Retinal pigment epithelial cell (primary cell): ENCODE measurements around the gene RAB18.
A peak's percentile ranks its signal among the peaks of the same experiment; 100 is the strongest.

ENCODE experiments used
- DNase-seq: peaks from one replicate; pipeline ENCODE4 v3.0.0-alpha.2; 2010; ENCODE audit warnings: low read depth
- H3K4me3 ChIP-seq: 2 replicates; pipeline ENCODE4 v1.5.1; 2011; ENCODE audit warnings: mild to moderate bottlenecking, low read length, control low read depth, moderate library complexity
- TF ChIP-seq, protein P1 (sequence below): conservative IDR thresholded peaks from 2 replicates; pipeline ENCODE4 v1.5.1; 2011; ENCODE audit warnings: low read depth, low read length, control low read depth, inconsistent platforms

Gene RAB18

GRCh38 chr10:27536437-27536836 is 32.3 kb downstream of the RAB18 start:
- TF ChIP-seq, protein P1, sequence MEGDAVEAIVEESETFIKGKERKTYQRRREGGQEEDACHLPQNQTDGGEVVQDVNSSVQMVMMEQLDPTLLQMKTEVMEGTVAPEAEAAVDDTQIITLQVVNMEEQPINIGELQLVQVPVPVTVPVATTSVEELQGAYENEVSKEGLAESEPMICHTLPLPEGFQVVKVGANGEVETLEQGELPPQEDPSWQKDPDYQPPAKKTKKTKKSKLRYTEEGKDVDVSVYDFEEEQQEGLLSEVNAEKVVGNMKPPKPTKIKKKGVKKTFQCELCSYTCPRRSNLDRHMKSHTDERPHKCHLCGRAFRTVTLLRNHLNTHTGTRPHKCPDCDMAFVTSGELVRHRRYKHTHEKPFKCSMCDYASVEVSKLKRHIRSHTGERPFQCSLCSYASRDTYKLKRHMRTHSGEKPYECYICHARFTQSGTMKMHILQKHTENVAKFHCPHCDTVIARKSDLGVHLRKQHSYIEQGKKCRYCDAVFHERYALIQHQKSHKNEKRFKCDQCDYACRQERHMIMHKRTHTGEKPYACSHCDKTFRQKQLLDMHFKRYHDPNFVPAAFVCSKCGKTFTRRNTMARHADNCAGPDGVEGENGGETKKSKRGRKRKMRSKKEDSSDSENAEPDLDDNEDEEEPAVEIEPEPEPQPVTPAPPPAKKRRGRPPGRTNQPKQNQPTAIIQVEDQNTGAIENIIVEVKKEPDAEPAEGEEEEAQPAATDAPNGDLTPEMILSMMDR = no peak
- DNase-seq = no peak
- no peak overlapping the region for H3K4me3 ChIP-seq

GRCh38 chr10:27537166-27537565 is 33.1 kb downstream of the RAB18 start:
- DNase-seq = no peak
- TF ChIP-seq, protein P1 = no peak
- H3K4me3 ChIP-seq = no peak overlapping the region

DNA sequence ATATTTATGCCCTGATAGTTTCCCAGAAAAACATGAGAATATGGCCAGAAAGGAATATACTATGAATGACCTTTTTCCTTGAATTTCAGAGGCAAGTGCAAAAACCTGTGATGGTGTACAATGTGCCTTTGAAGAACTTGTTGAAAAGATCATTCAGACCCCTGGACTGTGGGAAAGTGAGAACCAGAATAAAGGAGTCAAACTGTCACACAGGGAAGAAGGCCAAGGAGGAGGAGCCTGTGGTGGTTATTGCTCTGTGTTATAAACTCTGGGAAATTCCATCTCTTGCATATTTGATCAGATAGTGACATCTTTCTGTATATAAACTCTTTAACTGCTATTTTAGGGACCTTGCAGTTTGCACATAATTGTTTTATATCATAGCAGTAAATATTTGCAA is 33.7 kb downstream of the RAB18 start:
- TF ChIP-seq, protein P1 = no peak
- no peak for DNase-seq
- no peak overlapping the region for H3K4me3 ChIP-seq

- H3K4me3 ChIP-seq = no peak overlapping the region
- DNase-seq = no peak
- TF ChIP-seq, protein P1 = no peak
Measured at GRCh38 chr10:27540672-27541071, 36.6 kb downstream of the RAB18 start.

GRCh38 chr10:27541796-27542729 is 38.0 kb downstream of the RAB18 start:
- TF ChIP-seq, protein P1 = no peak
- no peak for DNase-seq
- no peak overlapping the region for H3K4me3 ChIP-seq

- peak; percentile 13 for DNase-seq
- H3K4me3 ChIP-seq = no peak overlapping the region
- TF ChIP-seq, protein P1 = no peak
Measured at GRCh38 chr10:27542812-27543211, 38.7 kb downstream of the RAB18 start.

GRCh38 chr10:27547047-27547446 is 42.9 kb downstream of the RAB18 start:
- TF ChIP-seq, protein P1 = no peak
- H3K4me3 ChIP-seq = no peak overlapping the region
- DNase-seq = no peak
